ENCODE results near the gene COL11A1. TPM values are rescaled to one million over a fixed set of nuclear protein-coding genes. Genes with fewer than 3 reads are reported as not detected.
A peak's percentile ranks its signal among the peaks of the same experiment; 100 is the strongest.

COL11A1 gene
- total and polyA plus RNA-seq, 2 experiments from 2014 or later = 12.3 to 12.5 TPM

GRCh38 chr1:103107741-103108375 lies 464 bp downstream of the COL11A1 start:
- peak overlapping the region; percentile 93 for H2AFZ ChIP-seq
- H3K4me3 Mint-ChIP-seq = peak overlapping the region; percentile 91

More at GRCh38 chr1:103107741-103108375, 464 bp downstream of the COL11A1 start:
- Histone ChIP-seq H4K20me1 (replicated peaks; ENCODE audit: insufficient read depth) (no peaks in the 10 kb centered on the region), H3K4me2 (peak overlapping the region; percentile 77), H3K9me2 (ENCODE audit: insufficient read depth) (no peaks in the 10 kb centered on the region), H3K27me3 (ENCODE audit: insufficient read depth) (peaks cover 8% of the 10 kb centered on the region), H3K36me3 (ENCODE audit: insufficient read depth) (no peaks in the 10 kb centered on the region), H3K27ac (ENCODE audit: low read depth) (no peak overlapping the region), H3K4me3 (peak overlapping the region; percentile 88), H3K4me1 (ENCODE audit: insufficient read depth) (peaks cover 18% of the 10 kb centered on the region), H3F3A (replicated peaks; ENCODE audit: low read depth) (no peaks in the 10 kb centered on the region), H3K79me2 (replicated peaks; ENCODE audit: insufficient read depth) (no peaks in the 10 kb centered on the region)
- ATAC-seq (peak; percentile 11), DNase-seq (ENCODE audit: low spot score) (peak; percentile 41)
- no peak for TF ChIP-seq NANOG (IDR thresholded peaks at IDR 0.05; ENCODE audit: borderline replicate concordance)
- TF ChIP-seq EZH2phosphoT487 (IDR thresholded peaks at IDR 0.05; ENCODE audit: unreplicated experiment) = no peak
- no peak for TF ChIP-seq POLR2AphosphoS5 (IDR thresholded peaks at IDR 0.05; ENCODE audit: low read depth)
- no peak for TF ChIP-seq CREB1 (CRISPR knock-in tag; IDR thresholded peaks at IDR 0.05; ENCODE audit: low read depth)
- TF ChIP-seq JUNB (IDR thresholded peaks at IDR 0.05; ENCODE audit: unreplicated experiment) = no peak
- TF ChIP-seq REST (IDR thresholded peaks at IDR 0.05; ENCODE audit: unreplicated experiment) = no peak
- no peak for TF ChIP-seq STAT1 (IDR thresholded peaks at IDR 0.05; ENCODE audit: unreplicated experiment)
- no peak for TF ChIP-seq ETS1 (IDR thresholded peaks at IDR 0.05)
- TF ChIP-seq EZH2 (IDR thresholded peaks at IDR 0.05; ENCODE audit: low read depth, unreplicated experiment) = no peak
- no peak for TF ChIP-seq ZNF331 (CRISPR knock-in tag; IDR thresholded peaks at IDR 0.05; ENCODE audit: low read depth)
- TF ChIP-seq ZNF114 (CRISPR knock-in tag; IDR thresholded peaks at IDR 0.05) = no peak
- no peak for TF ChIP-seq ZNF462 (CRISPR knock-in tag; IDR thresholded peaks at IDR 0.05)
- no peak for TF ChIP-seq CTCF (conservative IDR thresholded peaks at IDR 0.05; ENCODE audit: low read depth in 2 of 2)
- Mint-ChIP-seq H3K27me3 (ENCODE audit: insufficient read depth, low read depth, poor library complexity) (peaks cover 10% of the 10 kb centered on the region), H3K9me3 (no peaks in the 10 kb centered on the region), H3K27ac (no peak overlapping the region), H3K36me3 (ENCODE audit: low read depth) (no peaks in the 10 kb centered on the region), H3K4me1 (peaks cover 24% of the 10 kb centered on the region)

Measured in GM23338 (cell line).